Activated CD4-positive, CD25-positive, alpha-beta regulatory T cell (primary cell): ENCODE measurements around the gene STAT1.

Experiments used
- DNase-seq, 4 experiments: peaks; one replicate each; lab custom pipeline; 2025; lab: John Stamatoyannopoulos, UW

STAT1 gene

GRCh38 chr2:191013932-191014652 is at the start of gene STAT1:
STAT1 (minus strand) TSS chr2:191014171; CDS start chr2:191010003, 4,168 bp downstream.
- DNase-seq, result peak; percentile 92 to 96 (median 92)

- no peak for DNase-seq
Observed at GRCh38 chr2:191063584-191063983, 49.6 kb upstream of the STAT1 start.

GRCh38 chr2:191061381-191061980 is 47.5 kb upstream of the STAT1 start:
- no peak for DNase-seq

GRCh38 chr2:191059308-191059707 is 45.3 kb upstream of the STAT1 start:
- DNase-seq, result no peak

- DNase-seq, result no peak
Observed at GRCh38 chr2:191056228-191056627, 42.3 kb upstream of the STAT1 start.

- DNase-seq, result no peak
Observed at GRCh38 chr2:191053256-191053655, 39.3 kb upstream of the STAT1 start.

- DNase-seq, result no peak
Observed at GRCh38 chr2:191051825-191052778, 38.1 kb upstream of the STAT1 start.

- no peak for DNase-seq
Observed at GRCh38 chr2:191051177-191051576, 37.2 kb upstream of the STAT1 start.

GRCh38 chr2:191050640-191050987 is 36.6 kb upstream of the STAT1 start:
- no peak for DNase-seq

GRCh38 chr2:191049728-191050639 is 36.0 kb upstream of the STAT1 start:
- DNase-seq, result no peak

GRCh38 chr2:191048073-191048472 is 34.1 kb upstream of the STAT1 start:
- no peak for DNase-seq

- DNase-seq, result no peak
Observed at GRCh38 chr2:191045141-191045540, 31.2 kb upstream of the STAT1 start.

- no peak for DNase-seq
Observed at GRCh38 chr2:191043438-191043837, 29.5 kb upstream of the STAT1 start.

GRCh38 chr2:191041418-191042161 is 27.6 kb upstream of the STAT1 start:
- no peak for DNase-seq

- DNase-seq, result no peak
Observed at GRCh38 chr2:191039616-191040015, 25.6 kb upstream of the STAT1 start.

GRCh38 chr2:191038741-191039140 is 24.8 kb upstream of the STAT1 start:
- no peak for DNase-seq

GRCh38 chr2:191038241-191038725 is 24.3 kb upstream of the STAT1 start:
- no peak for DNase-seq

- no peak for DNase-seq
Observed at GRCh38 chr2:191037351-191037750, 23.4 kb upstream of the STAT1 start.

GRCh38 chr2:191036363-191036762 is 22.4 kb upstream of the STAT1 start:
- no peak for DNase-seq

GRCh38 chr2:191032588-191033429 is 18.8 kb upstream of the STAT1 start:
- DNase-seq, result no peak
